ACC112 (cell line): ENCODE measurements around the gene KSR1.

ENCODE experiments used
- H2AFZ ChIP-seq: fragments of 200-600 bp; sonication (generic); one replicate; pipeline ENCODE4 v1.6.0; 2017; ENCODE audit warnings: antibody characterized with exemption, low read length; ENCODE audit not compliant: unreplicated experiment
- H3K27ac ChIP-seq: fragments of 200-600 bp; sonication (generic); 2 replicates; pipeline ENCODE4 v1.5.1; 2014; ENCODE audit warnings: low read depth, mild to moderate bottlenecking, antibody characterized with exemption, low read length, moderate library complexity
- H3K27me3 ChIP-seq: fragments of 200-600 bp; sonication (generic); 2 replicates; pipeline ENCODE4 v1.6.1; 2014; ENCODE audit warnings: mild to moderate bottlenecking, antibody characterized with exemption, low read length, moderate library complexity, mixed read lengths; ENCODE audit not compliant: insufficient read depth
- H3K36me3 ChIP-seq: fragments of 200-600 bp; sonication (generic); 2 replicates; pipeline ENCODE4 v1.6.1; 2016; ENCODE audit warnings: mild to moderate bottlenecking, antibody characterized with exemption, low read length, moderate library complexity, mixed read lengths; ENCODE audit not compliant: insufficient read depth
- H3K4me1 ChIP-seq: fragments of 200-600 bp; sonication (generic); one replicate; pipeline ENCODE4 v1.6.1; 2016; ENCODE audit warnings: low read length, mixed read lengths; ENCODE audit not compliant: insufficient read depth, unreplicated experiment, control insufficient read depth
- H3K4me3 ChIP-seq: fragments of 200-600 bp; sonication (generic); 2 replicates; pipeline ENCODE4 v1.5.1; 2014; ENCODE audit warnings: mild to moderate bottlenecking, low read depth, low read length
- H3K79me2 ChIP-seq: fragments of 200-600 bp; sonication (generic); one replicate; pipeline ENCODE4 v1.6.0; 2016; ENCODE audit warnings: low read length; ENCODE audit not compliant: control insufficient read depth, unreplicated experiment, insufficient read depth

KSR1 gene

GRCh38 chr17:27473748-27474609 lies 17.7 kb downstream of the KSR1 start:
- H3K4me1 ChIP-seq = peaks cover 30% of the 10 kb centered on the region
- H3K27me3 ChIP-seq = no peaks in the 10 kb centered on the region
- H2AFZ ChIP-seq = no peak overlapping the region
- H3K4me3 ChIP-seq = no peak overlapping the region
- H3K36me3 ChIP-seq = no peaks in the 10 kb centered on the region
- peaks cover 3% of the 10 kb centered on the region for H3K79me2 ChIP-seq
- H3K27ac ChIP-seq = no peak overlapping the region

- no peak overlapping the region for H3K4me3 ChIP-seq
- no peaks in the 10 kb centered on the region for H3K36me3 ChIP-seq
- H2AFZ ChIP-seq = no peak overlapping the region
- H3K27ac ChIP-seq = no peak overlapping the region
- peaks cover 30% of the 10 kb centered on the region for H3K4me1 ChIP-seq
- H3K79me2 ChIP-seq = peaks cover 3% of the 10 kb centered on the region
- no peaks in the 10 kb centered on the region for H3K27me3 ChIP-seq
Measured at GRCh38 chr17:27475070-27475673, 18.9 kb downstream of the KSR1 start.

GRCh38 chr17:27475981-27476895 lies 20.0 kb downstream of the KSR1 start:
- Histone ChIP-seq H3K4me1 (peaks cover 27% of the 10 kb centered on the region), H3K27me3 (no peaks in the 10 kb centered on the region), H3K27ac (no peak overlapping the region), H2AFZ (no peak overlapping the region), H3K4me3 (no peak overlapping the region), H3K79me2 (peaks cover 3% of the 10 kb centered on the region), H3K36me3 (no peaks in the 10 kb centered on the region)

GRCh38 chr17:27477050-27477888 lies 21.0 kb downstream of the KSR1 start:
- H3K4me3 ChIP-seq = no peak overlapping the region
- no peak overlapping the region for H3K27ac ChIP-seq
- no peaks in the 10 kb centered on the region for H3K79me2 ChIP-seq

GRCh38 chr17:27477971-27478684 lies 21.9 kb downstream of the KSR1 start:
- H3K4me1 ChIP-seq = peaks cover 8% of the 10 kb centered on the region
- no peaks in the 10 kb centered on the region for H3K79me2 ChIP-seq

More at GRCh38 chr17:27477050-27477888, 21.0 kb downstream of the KSR1 start:
- Histone ChIP-seq H3K4me1 (peaks cover 16% of the 10 kb centered on the region), H3K27me3 (no peaks in the 10 kb centered on the region), H2AFZ (no peak overlapping the region), H3K36me3 (no peaks in the 10 kb centered on the region)

GRCh38 chr17:27478901-27479538 lies 22.8 kb downstream of the KSR1 start:
- Histone ChIP-seq H3K36me3 (no peaks in the 10 kb centered on the region), H3K79me2 (no peaks in the 10 kb centered on the region), H2AFZ (no peak overlapping the region), H3K27me3 (no peaks in the 10 kb centered on the region), H3K4me3 (no peak overlapping the region), H3K4me1 (no peaks in the 10 kb centered on the region), H3K27ac (no peak overlapping the region)

More at GRCh38 chr17:27477971-27478684, 21.9 kb downstream of the KSR1 start:
- Histone ChIP-seq H2AFZ (no peak overlapping the region), H3K27ac (no peak overlapping the region), H3K36me3 (no peaks in the 10 kb centered on the region), H3K4me3 (no peak overlapping the region), H3K27me3 (no peaks in the 10 kb centered on the region)

- Histone ChIP-seq H3K79me2 (no peaks in the 10 kb centered on the region), H3K27ac (no peak overlapping the region), H3K4me3 (no peak overlapping the region), H3K36me3 (no peaks in the 10 kb centered on the region), H3K4me1 (no peaks in the 10 kb centered on the region), H3K27me3 (no peaks in the 10 kb centered on the region), H2AFZ (no peak overlapping the region)
Measured at GRCh38 chr17:27479838-27480237, 23.6 kb downstream of the KSR1 start.

- Histone ChIP-seq H3K4me3 (no peak overlapping the region), H3K27me3 (no peaks in the 10 kb centered on the region), H3K27ac (no peak overlapping the region), H3K4me1 (no peaks in the 10 kb centered on the region), H3K36me3 (no peaks in the 10 kb centered on the region), H2AFZ (no peak overlapping the region), H3K79me2 (no peaks in the 10 kb centered on the region)
Measured at GRCh38 chr17:27480699-27481098, 24.5 kb downstream of the KSR1 start.

- no peak overlapping the region for H3K27ac ChIP-seq
- no peaks in the 10 kb centered on the region for H3K36me3 ChIP-seq
- no peaks in the 10 kb centered on the region for H3K27me3 ChIP-seq
- H2AFZ ChIP-seq = no peak overlapping the region
- no peaks in the 10 kb centered on the region for H3K4me1 ChIP-seq
- H3K79me2 ChIP-seq = no peaks in the 10 kb centered on the region
- H3K4me3 ChIP-seq = no peak overlapping the region
Measured at GRCh38 chr17:27481327-27481726, 25.1 kb downstream of the KSR1 start.
